BLaER1 (cell line): Measurements from ENCODE around the gene MAP3K8.
A peak's percentile ranks its signal among the peaks of the same experiment; 100 is the strongest.

Experiments
- H3K27ac ChIP-seq: shearing (Covaris generic); formaldehyde crosslinking; 2 replicates; pipeline ENCODE4 v1.8.1; 2022
- H3K27me3 ChIP-seq: shearing (Covaris generic); formaldehyde crosslinking; 2 replicates; pipeline ENCODE4 v1.8.1; 2022
- H3K36me3 ChIP-seq: shearing (Covaris generic); formaldehyde crosslinking; 2 replicates; pipeline ENCODE4 v1.8.1; 2022
- H3K4me1 ChIP-seq: shearing (Covaris generic); formaldehyde crosslinking; 2 replicates; pipeline ENCODE4 v1.8.1; 2022
- H3K4me2 ChIP-seq: shearing (Covaris generic); formaldehyde crosslinking; 2 replicates; pipeline ENCODE4 v1.8.1; 2022
- H3K4me3 ChIP-seq: shearing (Covaris generic); formaldehyde crosslinking; 2 replicates; pipeline ENCODE4 v1.8.1; 2022
- H3K9ac ChIP-seq: shearing (Covaris generic); formaldehyde crosslinking; 2 replicates; pipeline ENCODE4 v1.8.1; 2022
- H3K9me3 ChIP-seq: shearing (Covaris generic); formaldehyde crosslinking; 2 replicates; pipeline ENCODE4 v1.8.1; 2022
- H4K20me1 ChIP-seq: shearing (Covaris generic); formaldehyde crosslinking; 2 replicates; pipeline ENCODE4 v1.8.1; 2022
- Cebpa-rat ChIP-seq: shearing (Covaris generic); IDR thresholded peaks from 2 replicates; pipeline ENCODE4 v1.8.1; 2022

The MAP3K8 gene

GRCh38 chr10:30499816-30500215 lies 65.8 kb downstream of the MAP3K8 start:
- H3K36me3 ChIP-seq, result no peaks in the 10 kb centered on the region
- no peak overlapping the region for H3K27ac ChIP-seq
- no peak overlapping the region for H3K4me2 ChIP-seq
- H3K27me3 ChIP-seq, result no peaks in the 10 kb centered on the region
- H3K4me1 ChIP-seq, result peaks cover 50% of the 10 kb centered on the region
- H3K4me3 ChIP-seq, result no peak overlapping the region
- H3K9ac ChIP-seq, result no peak overlapping the region
- no peaks in the 10 kb centered on the region for H3K9me3 ChIP-seq
- H4K20me1 ChIP-seq, result no peaks in the 10 kb centered on the region
- no peak for TF ChIP-seq Cebpa-rat

GRCh38 chr10:30500534-30500933 lies 66.5 kb downstream of the MAP3K8 start:
- no peak for TF ChIP-seq Cebpa-rat
- no peaks in the 10 kb centered on the region for H3K27me3 ChIP-seq
- no peaks in the 10 kb centered on the region for H3K36me3 ChIP-seq
- no peak overlapping the region for H3K27ac ChIP-seq
- no peak overlapping the region for H3K4me3 ChIP-seq
- H3K9ac ChIP-seq, result no peak overlapping the region
- no peak overlapping the region for H3K4me2 ChIP-seq
- H4K20me1 ChIP-seq, result no peaks in the 10 kb centered on the region
- no peaks in the 10 kb centered on the region for H3K9me3 ChIP-seq
- H3K4me1 ChIP-seq, result peaks cover 46% of the 10 kb centered on the region

GRCh38 chr10:30500963-30501504 lies 67.0 kb downstream of the MAP3K8 start:
- Histone ChIP-seq H4K20me1 (no peaks in the 10 kb centered on the region), H3K9me3 (no peaks in the 10 kb centered on the region), H3K27me3 (no peaks in the 10 kb centered on the region), H3K4me3 (no peak overlapping the region), H3K36me3 (no peaks in the 10 kb centered on the region), H3K4me1 (peaks cover 46% of the 10 kb centered on the region), H3K4me2 (no peak overlapping the region), H3K9ac (no peak overlapping the region), H3K27ac (no peak overlapping the region)
- TF ChIP-seq Cebpa-rat, result no peak

GRCh38 chr10:30502266-30503060 lies 68.5 kb downstream of the MAP3K8 start:
- Histone ChIP-seq H3K4me3 (peak overlapping the region; percentile 29; the same call in 1 of the 2 replicates), H3K4me1 (peaks cover 33% of the 10 kb centered on the region), H3K27me3 (no peaks in the 10 kb centered on the region), H3K9me3 (no peaks in the 10 kb centered on the region), H4K20me1 (no peaks in the 10 kb centered on the region), H3K36me3 (no peaks in the 10 kb centered on the region), H3K27ac (no peak overlapping the region), H3K4me2 (peak overlapping the region; percentile 82), H3K9ac (peak overlapping the region; percentile 13; the same call in 1 of the 2 replicates)
- no peak for TF ChIP-seq Cebpa-rat

- Histone ChIP-seq H4K20me1 (no peaks in the 10 kb centered on the region), H3K4me1 (peaks cover 21% of the 10 kb centered on the region), H3K9me3 (no peaks in the 10 kb centered on the region), H3K9ac (no peak overlapping the region), H3K27ac (no peak overlapping the region), H3K27me3 (no peaks in the 10 kb centered on the region), H3K4me3 (no peak overlapping the region), H3K4me2 (no peak overlapping the region), H3K36me3 (no peaks in the 10 kb centered on the region)
- TF ChIP-seq Cebpa-rat, result no peak
Observed at GRCh38 chr10:30503700-30504266, 69.8 kb downstream of the MAP3K8 start.

- Histone ChIP-seq H3K36me3 (no peaks in the 10 kb centered on the region), H3K9ac (no peak overlapping the region), H3K27me3 (no peaks in the 10 kb centered on the region), H4K20me1 (no peaks in the 10 kb centered on the region), H3K4me1 (peaks cover 21% of the 10 kb centered on the region), H3K4me2 (no peak overlapping the region), H3K9me3 (no peaks in the 10 kb centered on the region), H3K4me3 (no peak overlapping the region), H3K27ac (no peak overlapping the region)
- TF ChIP-seq Cebpa-rat, result no peak
Observed at GRCh38 chr10:30505543-30506298, 71.7 kb downstream of the MAP3K8 start.

- Histone ChIP-seq H3K27me3 (no peaks in the 10 kb centered on the region), H3K4me1 (no peaks in the 10 kb centered on the region), H3K36me3 (no peaks in the 10 kb centered on the region), H3K9ac (no peak overlapping the region), H3K4me2 (no peak overlapping the region), H3K4me3 (no peak overlapping the region), H3K9me3 (no peaks in the 10 kb centered on the region), H4K20me1 (no peaks in the 10 kb centered on the region), H3K27ac (no peak overlapping the region)
- TF ChIP-seq Cebpa-rat, result no peak
Observed at GRCh38 chr10:30509508-30509907, 75.5 kb downstream of the MAP3K8 start.

- H4K20me1 ChIP-seq, result no peaks in the 10 kb centered on the region
- H3K9me3 ChIP-seq, result no peaks in the 10 kb centered on the region
- H3K9ac ChIP-seq, result no peak overlapping the region
- H3K4me3 ChIP-seq, result no peak overlapping the region
- no peaks in the 10 kb centered on the region for H3K4me1 ChIP-seq
- no peak overlapping the region for H3K4me2 ChIP-seq
- no peak for TF ChIP-seq Cebpa-rat
- no peaks in the 10 kb centered on the region for H3K27me3 ChIP-seq
- H3K36me3 ChIP-seq, result no peaks in the 10 kb centered on the region
- H3K27ac ChIP-seq, result no peak overlapping the region
Observed at GRCh38 chr10:30510184-30510931, 76.4 kb downstream of the MAP3K8 start.

- H3K27ac ChIP-seq, result no peak overlapping the region
- H3K4me1 ChIP-seq, result no peaks in the 10 kb centered on the region
- no peaks in the 10 kb centered on the region for H4K20me1 ChIP-seq
- no peaks in the 10 kb centered on the region for H3K36me3 ChIP-seq
- no peak overlapping the region for H3K4me2 ChIP-seq
- H3K4me3 ChIP-seq, result no peak overlapping the region
- H3K9me3 ChIP-seq, result no peaks in the 10 kb centered on the region
- TF ChIP-seq Cebpa-rat, result no peak
- H3K9ac ChIP-seq, result no peak overlapping the region
- no peaks in the 10 kb centered on the region for H3K27me3 ChIP-seq
Observed at GRCh38 chr10:30510932-30511700, 77.1 kb downstream of the MAP3K8 start.
